GM12878 (cell line): ENCODE data around the gene ARAP2. TPM values are rescaled to one million over a fixed set of nuclear protein-coding genes. Genes with fewer than 3 reads are reported as not detected.

Experiments used
- ATAC-seq: fragments of 200-7000 bp; cut with Tn5 transposase; 3 replicates; pipeline ENCODE4 v1.9.1; 2020; ENCODE audit warnings: mild to moderate bottlenecking, moderate library complexity
- BruUV-seq: library from RNA; stranded (reverse); fragments of 400-500 nt; replicated peaks from 2 replicates; lab custom pipeline; 2021; lab: Mats Ljungman, UMichigan
- CTCF ChIA-PET: fragments of 300-600 bp; sonication (Branson Sonifier 250); formaldehyde crosslinking; extraction: SDS; loops from one replicate; lab custom pipeline; 2021; ENCODE audit warnings: inconsistent platforms; lab: Yijun Ruan, JAX
- POLR2A ChIA-PET: fragments of 350-600 bp; formaldehyde crosslinking; extraction: SDS; loops from one replicate; lab custom pipeline; 2021; ENCODE audit warnings: inconsistent platforms; lab: Charles Lee
- RAD21 ChIA-PET: fragments of 300-600 bp; sonication (Branson Sonifier 250); formaldehyde crosslinking; loops from one replicate; lab custom pipeline; 2023; ENCODE audit warnings: antibody characterized with exemption; ENCODE audit not compliant: unreplicated experiment; lab: Charles Lee
- SMC1A ChIA-PET: fragments of 300-600 bp; sonication (Branson Sonifier 250); formaldehyde crosslinking; loops from one replicate; lab custom pipeline; 2023; ENCODE audit not compliant: unreplicated experiment, uncharacterized antibody; lab: Charles Lee
- DNase-seq: peaks from one replicate; pipeline ENCODE4 v3.0.0-alpha.2; 2011; ENCODE audit warnings: low read depth, low spot score
- FAIRE-seq: peaks from 3 replicates; lab custom pipeline; 2011; peaks lifted over from hg19 to GRCh38; lab: Jason Lieb, UNC
- H2AFZ ChIP-seq: 2 replicates; pipeline ENCODE4 v1.6.0; 2011; ENCODE audit warnings: low read depth, low read length, control low read depth; ENCODE audit not compliant: control insufficient read depth
- H3K27ac ChIP-seq: 2 replicates; pipeline ENCODE4 v1.5.1; 2011; ENCODE audit warnings: control low read depth; ENCODE audit not compliant: control insufficient read depth, insufficient read depth
- H3K27me3 ChIP-seq, 2 experiments: replicated peaks in 1 of 2; 2 replicates each; pipeline versions ENCODE4 v1.6.0 to v1.6.1; 2011; ENCODE audit warnings: low read length in 1 of 2; ENCODE audit not compliant: control insufficient read depth in 2 of 2, insufficient read depth in 2 of 2
- H3K36me3 ChIP-seq, 2 experiments: 2 replicates each; pipeline ENCODE4 v1.5.1; 2011; ENCODE audit warnings: low read length in 1 of 2; ENCODE audit not compliant: control insufficient read depth in 2 of 2, insufficient read depth in 2 of 2
- H3K4me1 ChIP-seq: 2 replicates; pipeline ENCODE4 v1.6.1; 2011; ENCODE audit warnings: mild to moderate bottlenecking, low read length, moderate library complexity, mixed read lengths; ENCODE audit not compliant: control insufficient read depth, insufficient read depth
- H3K4me2 ChIP-seq: 2 replicates; pipeline ENCODE4 v1.6.0; 2011; ENCODE audit warnings: control low read depth; ENCODE audit not compliant: control insufficient read depth, insufficient read depth
- H3K4me3 ChIP-seq: fragments of 200-600 bp; sonication (generic); 2 replicates; pipeline ENCODE4 v1.5.1; 2016
- H3K79me2 ChIP-seq: 2 replicates; pipeline ENCODE4 v1.6.0; 2011; ENCODE audit warnings: low read length; ENCODE audit not compliant: control insufficient read depth, insufficient read depth
- H3K9ac ChIP-seq: 2 replicates; pipeline ENCODE4 v1.8.0; 2011; ENCODE audit warnings: low read length, control low read depth, mixed read lengths; ENCODE audit not compliant: control insufficient read depth, insufficient read depth
- H3K9me3 ChIP-seq: replicated peaks from 3 replicates; pipeline ENCODE4 v1.5.1; 2011; ENCODE audit warnings: mild to moderate bottlenecking, low read length; ENCODE audit not compliant: control insufficient read depth, insufficient read depth
- H4K20me1 ChIP-seq: 2 replicates; pipeline ENCODE4 v1.6.0; 2011; ENCODE audit not compliant: control insufficient read depth, insufficient read depth
- BRCA1 ChIP-seq: IDR thresholded peaks from 2 replicates; pipeline ENCODE4 v1.6.1; 2011; ENCODE audit warnings: low read depth, low read length, improper control_type of control experiment
- CHD4 ChIP-seq: fragments of 200-600 bp; sonication (generic); IDR thresholded peaks from 2 replicates; pipeline ENCODE4 v1.6.1; 2016; ENCODE audit warnings: mild to moderate bottlenecking
- EED ChIP-seq: sonication (generic); IDR thresholded peaks from 2 replicates; pipeline ENCODE4 v1.6.1; 2016; ENCODE audit warnings: antibody characterized with exemption, low read depth
- HDGF ChIP-seq: fragments of 450-650 bp; IDR thresholded peaks from 2 replicates; pipeline ENCODE4 v1.6.1; 2016; ENCODE audit warnings: antibody characterized with exemption
- KAT2A ChIP-seq: conservative IDR thresholded peaks from 2 replicates; pipeline ENCODE4 v1.6.1; 2011; ENCODE audit warnings: low read depth, low read length; ENCODE audit not compliant: control insufficient read depth
- MTA2 ChIP-seq: fragments of 450-650 bp; IDR thresholded peaks from 2 replicates; pipeline ENCODE4 v1.6.1; 2016; ENCODE audit warnings: low read depth, mild to moderate bottlenecking, moderate library complexity
- SUZ12 ChIP-seq: fragments of 200-600 bp; sonication (generic); IDR thresholded peaks from one replicate; pipeline ENCODE4 v1.6.1; 2018; ENCODE audit warnings: antibody characterized with exemption, mild to moderate bottlenecking; ENCODE audit not compliant: unreplicated experiment
- YBX1 ChIP-seq: fragments of 450-650 bp; IDR thresholded peaks from 2 replicates; pipeline ENCODE4 v1.6.1; 2016; ENCODE audit warnings: antibody characterized with exemption
- ZNF274 ChIP-seq: IDR thresholded peaks from one replicate; pipeline ENCODE4 v1.8.0; 2011; ENCODE audit not compliant: insufficient read length, insufficient read depth
- in situ Hi-C: fragments of 300-500 bp; cut with MboI; formaldehyde crosslinking; loops from 9 replicates; pipeline ENCODE4 v1.14.3; 2018; ENCODE audit warnings: mixed read lengths
- intact Hi-C: fragments of 100-400 bp; cut with micrococcal nuclease; formaldehyde crosslinking; loops from one replicate; pipeline ENCODE4 v1.14.2; 2022; ENCODE audit not compliant: unreplicated experiment
- polyA plus RNA-seq, 11 experiments: library from polyadenylated mRNA; depleted of rRNA in 4 of 11; unstranded in 6 of 11; stranded (reverse) in 5 of 11; fragments of >200 nt; fragmentation: Nextera tagmentation in 4 of 11; fragmentation: Illumina TruSeq in 1 of 11; extraction: Ambion mirVana in 4 of 11; extraction: Trizol in 1 of 11; gene quantifications; 1 replicate in 1 of 11; 2 replicates in 10 of 11; pipeline versions ENCODE4 v1.2.1 to v1.2.3, GENCODE V29; 2011 to 2016; ENCODE audit warnings: inconsistent platforms in 2 of 11, missing spikeins in 2 of 11, low read depth in 1 of 11
- total RNA-seq, 4 experiments: library from RNA; depleted of rRNA in 3 of 4; stranded (reverse); fragments of >200 nt in 3 of 4; fragmentation: Illumina TruSeq in 1 of 4; extraction: Trizol in 1 of 4; gene quantifications; 2 replicates each; pipeline versions ENCODE4 v1.2.1 to v1.2.3, GENCODE V29; 2013 to 2021
- TF ChIP-seq, protein P1 (sequence below): fragments of 450-650 bp; formaldehyde crosslinking; IDR thresholded peaks from 2 replicates; pipeline ENCODE4 v1.4.0; 2022; ENCODE audit warnings: mild to moderate bottlenecking, moderate library complexity
- TF ChIP-seq, protein P2 (sequence below): IDR thresholded peaks from 2 replicates; pipeline ENCODE4 v1.6.1; 2012; ENCODE audit warnings: improper control_type of control experiment, low read depth, low read length; ENCODE audit not compliant: insufficient replicate concordance
- TF ChIP-seq, protein P3 (sequence below): fragments of 450-650 bp; formaldehyde crosslinking; IDR thresholded peaks from 2 replicates; pipeline ENCODE4 v1.4.0; 2020; ENCODE audit warnings: mild to moderate bottlenecking, moderate library complexity

Gene ARAP2
- total and polyA plus RNA-seq, 10 of the 15 experiments (the other 5 are each of a cell fraction or from before 2014, with no cell fraction given): 5.4 to 36.1 (median 12.2) TPM

DNA sequence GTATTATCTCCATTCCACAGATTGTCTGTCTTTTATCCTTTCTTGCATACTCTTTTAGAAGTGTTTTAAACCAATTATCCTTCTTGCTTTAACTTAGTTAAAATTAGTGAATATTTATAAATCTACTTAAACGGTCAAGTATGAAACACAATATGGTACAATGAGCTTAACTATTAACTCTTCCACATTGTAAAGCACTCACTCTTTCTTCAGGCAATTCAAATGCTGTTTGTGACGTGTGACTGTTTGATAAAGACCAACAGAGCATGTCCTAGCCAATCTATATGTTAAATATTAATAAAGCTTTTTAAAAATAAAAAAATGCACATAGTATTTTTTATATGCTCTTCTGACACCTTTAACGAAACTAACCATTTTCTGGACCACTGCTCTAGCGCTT is 192.7 kb downstream of the ARAP2 start (continued):
- TF ChIP-seq, protein P1, sequence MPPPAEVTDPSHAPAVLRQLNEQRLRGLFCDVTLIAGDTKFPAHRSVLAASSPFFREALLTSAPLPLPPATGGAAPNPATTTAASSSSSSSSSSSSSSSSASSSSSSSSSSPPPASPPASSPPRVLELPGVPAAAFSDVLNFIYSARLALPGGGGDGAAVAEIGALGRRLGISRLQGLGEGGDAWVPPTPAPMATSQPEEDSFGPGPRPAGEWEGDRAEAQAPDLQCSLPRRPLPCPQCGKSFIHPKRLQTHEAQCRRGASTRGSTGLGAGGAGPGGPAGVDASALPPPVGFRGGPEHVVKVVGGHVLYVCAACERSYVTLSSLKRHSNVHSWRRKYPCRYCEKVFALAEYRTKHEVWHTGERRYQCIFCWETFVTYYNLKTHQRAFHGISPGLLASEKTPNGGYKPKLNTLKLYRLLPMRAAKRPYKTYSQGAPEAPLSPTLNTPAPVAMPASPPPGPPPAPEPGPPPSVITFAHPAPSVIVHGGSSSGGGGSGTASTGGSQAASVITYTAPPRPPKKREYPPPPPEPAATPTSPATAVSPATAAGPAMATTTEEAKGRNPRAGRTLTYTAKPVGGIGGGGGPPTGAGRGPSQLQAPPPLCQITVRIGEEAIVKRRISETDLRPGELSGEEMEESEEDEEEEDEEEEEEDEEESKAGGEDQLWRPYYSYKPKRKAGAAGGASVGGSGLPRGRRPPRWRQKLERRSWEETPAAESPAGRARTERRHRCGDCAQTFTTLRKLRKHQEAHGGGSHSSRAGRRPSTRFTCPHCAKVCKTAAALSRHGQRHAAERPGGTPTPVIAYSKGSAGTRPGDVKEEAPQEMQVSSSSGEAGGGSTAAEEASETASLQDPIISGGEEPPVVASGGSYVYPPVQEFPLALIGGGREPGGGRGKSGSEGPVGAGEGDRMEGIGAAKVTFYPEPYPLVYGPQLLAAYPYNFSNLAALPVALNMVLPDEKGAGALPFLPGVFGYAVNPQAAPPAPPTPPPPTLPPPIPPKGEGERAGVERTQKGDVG: no peak

DNA sequence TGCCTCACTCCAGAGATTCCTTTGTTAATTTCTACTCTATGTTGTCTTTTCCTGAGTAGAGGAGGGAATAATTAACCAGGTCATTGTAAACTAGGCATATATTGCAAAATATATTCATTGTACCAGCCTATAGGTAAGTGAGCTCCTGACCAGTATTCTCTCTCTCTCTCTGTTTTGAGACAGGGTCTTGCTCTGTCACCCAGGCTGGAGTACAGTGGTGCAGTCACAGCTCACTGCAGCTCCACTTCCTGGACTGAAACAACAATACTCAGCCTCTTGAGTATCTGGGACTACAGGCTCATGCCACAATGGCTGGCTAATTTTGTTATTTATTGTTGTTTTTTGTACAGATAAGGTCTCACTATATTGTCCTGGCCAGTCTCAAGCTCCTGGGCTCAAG is 198.3 kb downstream of the ARAP2 start:
- no peak overlapping the region for H2AFZ ChIP-seq
- CTCF ChIA-PET: interaction anchor here (0.8 kb wide), 1 partner anchor 12 kb away, joined by 3 read pairs; no protein-coding TSS in a partner anchor
- ATAC-seq (peak; percentile 44; the same call in 2 of the 3 replicates), DNase-seq (no peak), FAIRE-seq (no peak)
- no peak overlapping the region for H3K27ac ChIP-seq
- SMC1A ChIA-PET: no interaction called here
- POLR2A ChIA-PET: no interaction called here
- intact Hi-C loops (no loop called here), in situ Hi-C loops (no loop called here)
- H4K20me1 ChIP-seq: no peaks in the 10 kb centered on the region
- H3K4me1 ChIP-seq: no peaks in the 10 kb centered on the region
- no peaks in the 10 kb centered on the region for H3K36me3 ChIP-seq
- RAD21 ChIA-PET: interaction anchor here (0.6 kb wide), 1 partner anchor 71 kb away, joined by 3 read pairs; no protein-coding TSS in a partner anchor
- H3K9me3 ChIP-seq: no peaks in the 10 kb centered on the region
- BruUV-seq: no TSS peak
- H3K4me3 ChIP-seq: no peak overlapping the region
- H3K4me2 ChIP-seq: no peak overlapping the region
- H3K27me3 ChIP-seq: no peaks in the 10 kb centered on the region
- no peak overlapping the region for H3K9ac ChIP-seq
- no peaks in the 10 kb centered on the region for H3K79me2 ChIP-seq
- TF ChIP-seq BRCA1 (no peak), YBX1 (no peak), MTA2 (no peak), KAT2A (no peak), CHD4 (no peak), ZNF274 (no peak), HDGF (no peak), EED (no peak), SUZ12 (no peak)
- TF ChIP-seq, protein P2, sequence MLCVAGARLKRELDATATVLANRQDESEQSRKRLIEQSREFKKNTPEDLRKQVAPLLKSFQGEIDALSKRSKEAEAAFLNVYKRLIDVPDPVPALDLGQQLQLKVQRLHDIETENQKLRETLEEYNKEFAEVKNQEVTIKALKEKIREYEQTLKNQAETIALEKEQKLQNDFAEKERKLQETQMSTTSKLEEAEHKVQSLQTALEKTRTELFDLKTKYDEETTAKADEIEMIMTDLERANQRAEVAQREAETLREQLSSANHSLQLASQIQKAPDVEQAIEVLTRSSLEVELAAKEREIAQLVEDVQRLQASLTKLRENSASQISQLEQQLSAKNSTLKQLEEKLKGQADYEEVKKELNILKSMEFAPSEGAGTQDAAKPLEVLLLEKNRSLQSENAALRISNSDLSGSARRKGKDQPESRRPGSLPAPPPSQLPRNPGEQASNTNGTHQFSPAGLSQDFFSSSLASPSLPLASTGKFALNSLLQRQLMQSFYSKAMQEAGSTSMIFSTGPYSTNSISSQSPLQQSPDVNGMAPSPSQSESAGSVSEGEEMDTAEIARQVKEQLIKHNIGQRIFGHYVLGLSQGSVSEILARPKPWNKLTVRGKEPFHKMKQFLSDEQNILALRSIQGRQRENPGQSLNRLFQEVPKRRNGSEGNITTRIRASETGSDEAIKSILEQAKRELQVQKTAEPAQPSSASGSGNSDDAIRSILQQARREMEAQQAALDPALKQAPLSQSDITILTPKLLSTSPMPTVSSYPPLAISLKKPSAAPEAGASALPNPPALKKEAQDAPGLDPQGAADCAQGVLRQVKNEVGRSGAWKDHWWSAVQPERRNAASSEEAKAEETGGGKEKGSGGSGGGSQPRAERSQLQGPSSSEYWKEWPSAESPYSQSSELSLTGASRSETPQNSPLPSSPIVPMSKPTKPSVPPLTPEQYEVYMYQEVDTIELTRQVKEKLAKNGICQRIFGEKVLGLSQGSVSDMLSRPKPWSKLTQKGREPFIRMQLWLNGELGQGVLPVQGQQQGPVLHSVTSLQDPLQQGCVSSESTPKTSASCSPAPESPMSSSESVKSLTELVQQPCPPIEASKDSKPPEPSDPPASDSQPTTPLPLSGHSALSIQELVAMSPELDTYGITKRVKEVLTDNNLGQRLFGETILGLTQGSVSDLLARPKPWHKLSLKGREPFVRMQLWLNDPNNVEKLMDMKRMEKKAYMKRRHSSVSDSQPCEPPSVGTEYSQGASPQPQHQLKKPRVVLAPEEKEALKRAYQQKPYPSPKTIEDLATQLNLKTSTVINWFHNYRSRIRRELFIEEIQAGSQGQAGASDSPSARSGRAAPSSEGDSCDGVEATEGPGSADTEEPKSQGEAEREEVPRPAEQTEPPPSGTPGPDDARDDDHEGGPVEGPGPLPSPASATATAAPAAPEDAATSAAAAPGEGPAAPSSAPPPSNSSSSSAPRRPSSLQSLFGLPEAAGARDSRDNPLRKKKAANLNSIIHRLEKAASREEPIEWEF: no peak
- TF ChIP-seq, protein P3, sequence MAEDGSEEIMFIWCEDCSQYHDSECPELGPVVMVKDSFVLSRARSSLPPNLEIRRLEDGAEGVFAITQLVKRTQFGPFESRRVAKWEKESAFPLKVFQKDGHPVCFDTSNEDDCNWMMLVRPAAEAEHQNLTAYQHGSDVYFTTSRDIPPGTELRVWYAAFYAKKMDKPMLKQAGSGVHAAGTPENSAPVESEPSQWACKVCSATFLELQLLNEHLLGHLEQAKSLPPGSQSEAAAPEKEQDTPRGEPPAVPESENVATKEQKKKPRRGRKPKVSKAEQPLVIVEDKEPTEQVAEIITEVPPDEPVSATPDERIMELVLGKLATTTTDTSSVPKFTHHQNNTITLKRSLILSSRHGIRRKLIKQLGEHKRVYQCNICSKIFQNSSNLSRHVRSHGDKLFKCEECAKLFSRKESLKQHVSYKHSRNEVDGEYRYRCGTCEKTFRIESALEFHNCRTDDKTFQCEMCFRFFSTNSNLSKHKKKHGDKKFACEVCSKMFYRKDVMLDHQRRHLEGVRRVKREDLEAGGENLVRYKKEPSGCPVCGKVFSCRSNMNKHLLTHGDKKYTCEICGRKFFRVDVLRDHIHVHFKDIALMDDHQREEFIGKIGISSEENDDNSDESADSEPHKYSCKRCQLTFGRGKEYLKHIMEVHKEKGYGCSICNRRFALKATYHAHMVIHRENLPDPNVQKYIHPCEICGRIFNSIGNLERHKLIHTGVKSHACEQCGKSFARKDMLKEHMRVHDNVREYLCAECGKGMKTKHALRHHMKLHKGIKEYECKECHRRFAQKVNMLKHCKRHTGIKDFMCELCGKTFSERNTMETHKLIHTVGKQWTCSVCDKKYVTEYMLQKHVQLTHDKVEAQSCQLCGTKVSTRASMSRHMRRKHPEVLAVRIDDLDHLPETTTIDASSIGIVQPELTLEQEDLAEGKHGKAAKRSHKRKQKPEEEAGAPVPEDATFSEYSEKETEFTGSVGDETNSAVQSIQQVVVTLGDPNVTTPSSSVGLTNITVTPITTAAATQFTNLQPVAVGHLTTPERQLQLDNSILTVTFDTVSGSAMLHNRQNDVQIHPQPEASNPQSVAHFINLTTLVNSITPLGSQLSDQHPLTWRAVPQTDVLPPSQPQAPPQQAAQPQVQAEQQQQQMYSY (CRISPR knock-in tag): no peak
